Osteoblast (primary cell): ENCODE measurements around the gene VRK1. TPM values are rescaled to one million over a fixed set of nuclear protein-coding genes. Genes with fewer than 3 reads are reported as not detected.

Experiments
- DNase-seq: peaks from one replicate; pipeline ENCODE4 v3.0.0; 2011; ENCODE audit warnings: low spot score, mixed read lengths; ENCODE audit not compliant: insufficient read length; ENCODE audit errors: missing footprints
- H2AFZ ChIP-seq: 2 replicates; pipeline ENCODE4 v1.6.0; 2011; ENCODE audit warnings: mild to moderate bottlenecking, low read length
- H3K27ac ChIP-seq: 2 replicates; pipeline ENCODE4 v1.5.1; 2011; ENCODE audit warnings: mild to moderate bottlenecking, low read depth, low read length, moderate library complexity
- H3K27me3 ChIP-seq: 2 replicates; pipeline ENCODE4 v1.6.0; 2012; ENCODE audit warnings: mild to moderate bottlenecking, control low read depth, inconsistent platforms, low read length, moderate library complexity; ENCODE audit not compliant: insufficient read depth
- H3K36me3 ChIP-seq: 2 replicates; pipeline ENCODE4 v1.5.1; 2011; ENCODE audit warnings: mild to moderate bottlenecking, low read length, control low read depth, moderate library complexity; ENCODE audit not compliant: insufficient read depth
- H3K4me1 ChIP-seq: 2 replicates; pipeline ENCODE4 v1.5.1; 2011; ENCODE audit warnings: mild to moderate bottlenecking, low read length, control low read depth, moderate library complexity; ENCODE audit not compliant: insufficient read depth
- H3K4me2 ChIP-seq: 2 replicates; pipeline ENCODE4 v1.6.0; 2011; ENCODE audit warnings: mild to moderate bottlenecking, low read length; ENCODE audit not compliant: insufficient read depth
- H3K4me3 ChIP-seq: fragments of 200-600 bp; sonication (generic); 3 replicates; pipeline ENCODE4 v1.5.1; 2012; ENCODE audit warnings: mild to moderate bottlenecking, low read length, inconsistent platforms; ENCODE audit not compliant: insufficient read depth
- H3K79me2 ChIP-seq: 2 replicates; pipeline ENCODE4 v1.6.0; 2012; ENCODE audit warnings: mild to moderate bottlenecking, low read length, control low read depth, inconsistent platforms; ENCODE audit not compliant: insufficient read depth
- H3K9me3 ChIP-seq: 2 replicates; pipeline ENCODE4 v1.5.1; 2011; ENCODE audit warnings: low read depth, low read length, control low read depth
- H4K20me1 ChIP-seq: 2 replicates; pipeline ENCODE4 v1.6.0; 2012; ENCODE audit warnings: mild to moderate bottlenecking, low read length, control low read depth; ENCODE audit not compliant: insufficient read depth
- total RNA-seq: library from RNA; depleted of rRNA; stranded (reverse); fragments of >200 nt; gene quantifications from 2 replicates; pipeline ENCODE4 v1.2.3, GENCODE V29; 2012
- TF ChIP-seq, protein P1 (sequence below): IDR thresholded peaks from 2 replicates; pipeline ENCODE4 v1.5.1; 2011; ENCODE audit warnings: mild to moderate bottlenecking, low read depth, low read length, moderate library complexity; ENCODE audit errors: extremely low read depth

Gene VRK1
- total RNA-seq, 1 donor: 24.2 TPM

DNA sequence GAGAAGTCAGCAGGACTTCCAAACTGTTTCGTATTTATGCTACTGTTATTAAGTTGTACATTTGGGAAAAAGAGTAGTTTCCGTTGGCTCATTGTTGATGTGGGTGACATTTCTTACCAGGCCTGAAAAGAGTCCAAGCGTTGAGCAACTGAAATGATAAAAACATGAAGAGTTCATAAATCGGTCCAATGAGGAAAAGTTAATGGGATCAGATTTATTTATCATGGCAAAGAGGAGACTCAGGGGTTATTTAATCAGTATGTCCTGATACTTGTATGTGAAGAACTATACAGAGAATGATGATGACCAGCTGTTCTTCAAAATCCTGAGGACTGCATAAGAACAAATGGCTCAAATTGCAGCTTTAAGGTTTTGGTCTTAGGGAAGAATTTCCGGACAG, 7.7 kb downstream of the VRK1 start:
- no peak overlapping the region for H3K4me3 ChIP-seq
- H3K36me3 ChIP-seq: no peaks in the 10 kb centered on the region
- H3K9me3 ChIP-seq: no peaks in the 10 kb centered on the region
- TF ChIP-seq, protein P1, sequence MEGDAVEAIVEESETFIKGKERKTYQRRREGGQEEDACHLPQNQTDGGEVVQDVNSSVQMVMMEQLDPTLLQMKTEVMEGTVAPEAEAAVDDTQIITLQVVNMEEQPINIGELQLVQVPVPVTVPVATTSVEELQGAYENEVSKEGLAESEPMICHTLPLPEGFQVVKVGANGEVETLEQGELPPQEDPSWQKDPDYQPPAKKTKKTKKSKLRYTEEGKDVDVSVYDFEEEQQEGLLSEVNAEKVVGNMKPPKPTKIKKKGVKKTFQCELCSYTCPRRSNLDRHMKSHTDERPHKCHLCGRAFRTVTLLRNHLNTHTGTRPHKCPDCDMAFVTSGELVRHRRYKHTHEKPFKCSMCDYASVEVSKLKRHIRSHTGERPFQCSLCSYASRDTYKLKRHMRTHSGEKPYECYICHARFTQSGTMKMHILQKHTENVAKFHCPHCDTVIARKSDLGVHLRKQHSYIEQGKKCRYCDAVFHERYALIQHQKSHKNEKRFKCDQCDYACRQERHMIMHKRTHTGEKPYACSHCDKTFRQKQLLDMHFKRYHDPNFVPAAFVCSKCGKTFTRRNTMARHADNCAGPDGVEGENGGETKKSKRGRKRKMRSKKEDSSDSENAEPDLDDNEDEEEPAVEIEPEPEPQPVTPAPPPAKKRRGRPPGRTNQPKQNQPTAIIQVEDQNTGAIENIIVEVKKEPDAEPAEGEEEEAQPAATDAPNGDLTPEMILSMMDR: no peak
- no peak overlapping the region for H3K27ac ChIP-seq
- no peaks in the 10 kb centered on the region for H3K27me3 ChIP-seq
- H3K4me2 ChIP-seq: peak overlapping the region; percentile 74
- no peaks in the 10 kb centered on the region for H3K4me1 ChIP-seq
- no peak for DNase-seq
- peaks cover 92% of the 10 kb centered on the region for H3K79me2 ChIP-seq
- no peaks in the 10 kb centered on the region for H4K20me1 ChIP-seq
- H2AFZ ChIP-seq: peak overlapping the region; percentile 23

GRCh38 chr14:96805956-96806355, 8.8 kb downstream of the VRK1 start:
- TF ChIP-seq, protein P1: no peak
- Histone ChIP-seq H3K79me2 (peaks cover 89% of the 10 kb centered on the region), H3K4me1 (no peaks in the 10 kb centered on the region), H3K27me3 (no peaks in the 10 kb centered on the region), H2AFZ (no peak overlapping the region), H4K20me1 (no peaks in the 10 kb centered on the region), H3K36me3 (no peaks in the 10 kb centered on the region), H3K27ac (no peak overlapping the region), H3K9me3 (no peaks in the 10 kb centered on the region), H3K4me2 (no peak overlapping the region), H3K4me3 (no peak overlapping the region)
- DNase-seq: no peak

DNA sequence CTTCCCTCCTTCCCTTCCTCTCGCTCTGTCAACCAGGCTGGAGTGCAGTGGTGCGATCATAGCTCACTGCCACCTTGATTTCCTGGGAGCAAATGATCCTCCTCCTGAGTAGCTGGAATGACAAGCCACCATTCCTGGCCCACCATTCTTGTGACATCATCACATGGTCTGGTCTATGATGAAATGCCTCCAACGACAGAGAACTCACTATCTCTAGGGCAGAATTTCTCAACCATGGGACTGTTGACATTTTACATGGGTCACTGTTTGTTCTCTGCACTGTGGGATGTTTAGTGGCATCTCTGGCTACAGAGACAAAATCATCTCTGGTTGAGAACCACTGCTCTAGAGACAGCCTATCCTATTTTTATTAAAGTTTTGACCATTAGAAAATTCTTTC, 9.7 kb downstream of the VRK1 start:
- H3K79me2 ChIP-seq: peaks cover 84% of the 10 kb centered on the region
- no peak overlapping the region for H3K4me2 ChIP-seq
- no peaks in the 10 kb centered on the region for H3K36me3 ChIP-seq
- no peak overlapping the region for H3K4me3 ChIP-seq
- no peak overlapping the region for H2AFZ ChIP-seq
- DNase-seq: no peak
- no peak overlapping the region for H3K27ac ChIP-seq
- TF ChIP-seq, protein P1: no peak
- no peaks in the 10 kb centered on the region for H3K9me3 ChIP-seq
- H4K20me1 ChIP-seq: no peaks in the 10 kb centered on the region
- no peaks in the 10 kb centered on the region for H3K27me3 ChIP-seq
- H3K4me1 ChIP-seq: peaks cover 5% of the 10 kb centered on the region

DNA sequence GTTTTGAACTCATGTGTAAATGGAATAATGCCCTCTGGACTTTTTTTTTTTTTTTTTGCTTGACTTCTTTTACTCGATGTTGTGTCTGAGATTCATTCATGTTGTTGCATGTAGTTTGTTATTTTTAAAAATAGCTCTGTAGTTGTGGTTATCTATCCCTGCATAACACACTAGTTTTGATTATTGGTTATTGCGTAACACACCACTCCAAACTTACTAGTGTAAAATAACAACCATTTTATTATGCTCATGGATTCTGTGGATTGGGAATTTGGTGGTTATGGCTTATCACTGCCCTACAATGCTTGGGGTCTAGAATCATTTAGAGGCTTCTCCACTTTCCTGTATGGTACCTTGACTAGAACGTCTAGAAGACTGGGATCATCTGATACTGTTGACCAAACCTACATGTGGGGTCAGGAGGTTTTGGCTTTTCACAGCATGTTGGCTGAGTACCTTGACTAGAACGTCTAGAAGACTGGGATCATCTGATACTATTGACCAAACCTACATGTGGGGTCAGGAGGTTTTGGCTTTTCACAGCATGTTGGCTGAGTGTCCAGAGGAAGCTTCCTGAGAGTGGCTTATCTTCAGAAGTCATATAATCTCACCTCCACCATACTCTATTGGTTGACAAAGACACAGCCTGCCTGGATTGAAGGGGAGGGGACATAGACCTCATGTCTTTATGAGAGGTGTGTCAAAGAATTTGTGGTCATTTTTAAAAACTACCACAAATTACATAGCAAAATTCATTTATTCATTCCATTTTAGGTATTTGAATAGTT, 11.6 kb downstream of the VRK1 start:
- H3K4me3 ChIP-seq: no peak overlapping the region

More for the DNA sequence above, 11.6 kb downstream of the VRK1 start:
- Histone ChIP-seq H3K4me2 (no peak overlapping the region), H3K27me3 (no peaks in the 10 kb centered on the region), H3K4me1 (peaks cover 5% of the 10 kb centered on the region), H3K36me3 (no peaks in the 10 kb centered on the region), H3K79me2 (peaks cover 85% of the 10 kb centered on the region), H3K9me3 (no peaks in the 10 kb centered on the region), H3K27ac (no peak overlapping the region), H2AFZ (no peak overlapping the region), H4K20me1 (no peaks in the 10 kb centered on the region)
- TF ChIP-seq, protein P1: no peak
- DNase-seq: no peak
